HG02981 (cell line): ENCODE results near the gene MADD.
A peak's percentile ranks its signal among the peaks of the same experiment; 100 is the strongest.

ENCODE experiments used
- ATAC-seq: cut with Tn5 transposase; IDR thresholded peaks from one replicate; pipeline ENCODE4 v1.9.1; 2021; ENCODE audit warnings: mild to moderate bottlenecking, moderate library complexity; ENCODE audit not compliant: unreplicated experiment

The MADD gene

DNA sequence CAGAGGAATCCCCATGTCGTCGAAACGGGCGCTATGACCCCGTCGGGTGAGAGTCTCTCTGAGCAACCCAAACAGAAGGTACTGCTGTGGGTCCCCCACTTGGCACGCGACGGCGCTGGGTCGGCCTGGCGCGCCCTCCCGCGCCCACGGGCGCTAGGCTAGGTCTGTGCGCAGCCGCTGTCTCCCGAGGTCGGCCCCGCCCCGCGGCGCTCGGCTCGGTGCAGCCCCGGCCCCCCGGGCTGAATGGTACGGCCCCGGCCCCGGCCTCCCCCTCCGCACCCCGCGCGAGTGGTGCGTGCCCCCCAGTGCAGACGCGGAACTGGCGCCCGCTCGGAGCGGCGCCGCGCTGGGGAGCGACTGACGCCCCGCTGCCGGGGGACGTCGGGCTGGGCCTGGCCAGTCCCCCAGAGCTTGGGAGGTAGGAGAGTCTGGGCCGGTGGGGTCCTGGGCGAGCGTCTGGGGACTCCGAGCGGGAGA, at the start of gene MADD:
MADD (plus strand) TSS at position 305 of the 477 bp plus-strand sequence.
- peak; percentile 66 for ATAC-seq

DNA sequence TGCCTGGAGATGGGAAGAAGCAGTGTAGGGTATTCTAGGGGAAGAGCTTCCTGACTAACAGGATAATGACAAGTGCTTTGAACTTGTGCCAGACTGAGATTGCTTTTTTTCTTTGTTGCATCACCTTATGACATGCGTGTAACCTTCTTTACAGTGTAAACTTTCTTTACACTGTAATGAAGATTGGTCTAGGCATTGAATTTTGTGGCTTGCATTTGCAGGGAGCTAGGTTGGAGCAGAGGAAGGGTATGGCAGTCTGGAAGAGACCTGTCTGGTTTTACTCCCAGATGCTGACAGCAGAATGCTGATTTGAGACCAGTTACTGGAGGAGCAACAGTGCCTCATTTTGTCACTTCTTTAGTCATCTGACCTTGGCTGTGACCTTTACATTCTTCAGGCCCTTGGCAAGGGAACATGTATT, 49.5 kb upstream of the MADD start:
- ATAC-seq, result no peak

DNA sequence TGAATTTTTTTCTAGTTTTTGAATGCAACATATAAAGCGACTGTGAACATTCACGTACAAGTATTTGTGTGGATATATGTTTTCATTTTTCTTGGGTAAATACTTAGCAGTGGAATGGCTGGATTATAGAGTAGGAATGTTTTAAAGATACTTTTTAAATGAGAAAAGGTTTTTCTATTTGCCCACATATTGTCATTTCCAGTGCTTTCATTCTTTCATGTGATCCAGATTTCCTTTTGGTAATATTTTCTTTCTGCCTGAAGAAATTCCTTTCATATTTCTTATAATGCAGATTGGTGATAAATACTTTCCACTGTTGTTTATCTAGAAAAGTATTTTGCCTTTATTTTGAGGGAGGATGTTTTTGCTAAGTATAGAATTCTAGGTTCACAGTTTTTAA, 47.2 kb upstream of the MADD start:
- no peak for ATAC-seq

DNA sequence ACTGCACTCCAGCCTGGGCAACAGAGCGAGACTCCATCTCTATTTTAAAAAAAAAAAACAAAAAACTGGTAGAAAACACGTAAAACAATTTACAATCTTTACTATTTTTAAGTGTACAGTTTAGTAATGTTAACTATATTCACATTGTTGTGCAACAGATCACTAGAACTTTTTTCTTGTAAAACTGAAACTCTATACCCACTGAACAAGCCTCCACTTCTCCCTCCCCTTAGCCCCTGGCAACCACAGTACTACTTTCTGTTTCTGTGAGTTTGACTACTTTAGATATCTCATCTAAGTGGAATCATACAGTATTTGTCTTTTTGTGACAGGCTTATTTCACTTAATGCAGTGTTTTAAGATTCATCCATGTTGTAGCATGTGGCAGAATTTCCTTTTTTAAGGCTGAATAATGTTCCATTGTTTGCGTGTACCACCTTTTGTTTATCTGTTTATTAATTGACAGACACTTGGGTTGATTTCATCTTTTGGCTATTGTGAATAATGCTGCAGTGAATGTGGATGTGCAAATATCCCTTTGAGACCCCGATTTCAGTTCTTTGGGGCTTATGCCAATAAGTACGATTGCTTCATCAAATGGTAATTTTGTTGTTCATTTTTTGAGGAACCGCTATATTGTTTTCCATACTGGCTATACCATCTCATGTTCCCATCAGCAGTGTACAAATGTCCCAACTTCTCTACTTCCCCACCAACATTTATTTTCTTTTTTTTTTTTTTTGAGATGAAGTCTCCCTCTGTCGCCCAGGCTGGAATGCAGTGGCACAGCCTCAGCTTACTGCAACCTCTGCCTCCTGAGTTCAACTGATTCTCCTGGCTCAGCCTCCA, 44.2 kb upstream of the MADD start:
- peak; percentile 93 for ATAC-seq

DNA sequence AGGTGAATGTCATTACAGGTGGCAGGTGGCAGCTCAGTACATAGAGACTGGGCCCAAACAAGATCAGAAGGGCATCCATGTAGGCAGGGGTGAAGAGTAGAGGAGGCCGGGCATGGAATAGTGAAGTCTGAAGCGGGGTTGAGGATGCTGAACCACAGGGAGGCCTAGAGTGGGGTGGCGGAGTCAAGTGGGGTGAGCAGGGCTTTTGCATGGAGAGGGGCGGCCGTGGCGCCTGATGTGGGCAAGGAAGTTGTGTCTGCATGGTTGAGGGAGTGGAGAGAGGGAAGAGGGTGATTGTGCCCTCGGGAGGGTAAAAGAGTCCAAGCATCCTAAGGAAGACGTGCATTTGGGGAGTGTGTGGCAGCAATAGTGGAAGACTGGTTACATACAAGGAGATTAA, 40.8 kb upstream of the MADD start:
- no peak for ATAC-seq

DNA sequence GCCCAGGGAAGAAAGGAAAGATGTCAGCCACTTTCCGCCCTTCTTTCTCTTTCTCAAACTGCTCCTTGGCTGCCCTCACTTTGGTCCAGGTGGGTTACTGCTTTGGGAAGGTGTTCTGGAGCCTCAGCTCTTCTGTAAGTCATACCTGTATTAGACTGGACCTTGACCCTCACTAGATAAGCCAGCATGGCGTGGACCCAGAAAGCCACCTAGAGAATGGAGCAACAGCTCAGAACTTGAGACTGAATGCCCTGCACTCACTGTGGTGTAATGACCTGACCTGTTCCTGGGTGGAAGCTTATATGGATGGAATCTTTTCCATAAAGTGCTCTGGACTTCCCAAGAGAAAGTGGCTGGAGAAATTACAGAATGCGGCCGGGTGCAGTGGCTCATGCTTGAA, 36.9 kb upstream of the MADD start:
- no peak for ATAC-seq

DNA sequence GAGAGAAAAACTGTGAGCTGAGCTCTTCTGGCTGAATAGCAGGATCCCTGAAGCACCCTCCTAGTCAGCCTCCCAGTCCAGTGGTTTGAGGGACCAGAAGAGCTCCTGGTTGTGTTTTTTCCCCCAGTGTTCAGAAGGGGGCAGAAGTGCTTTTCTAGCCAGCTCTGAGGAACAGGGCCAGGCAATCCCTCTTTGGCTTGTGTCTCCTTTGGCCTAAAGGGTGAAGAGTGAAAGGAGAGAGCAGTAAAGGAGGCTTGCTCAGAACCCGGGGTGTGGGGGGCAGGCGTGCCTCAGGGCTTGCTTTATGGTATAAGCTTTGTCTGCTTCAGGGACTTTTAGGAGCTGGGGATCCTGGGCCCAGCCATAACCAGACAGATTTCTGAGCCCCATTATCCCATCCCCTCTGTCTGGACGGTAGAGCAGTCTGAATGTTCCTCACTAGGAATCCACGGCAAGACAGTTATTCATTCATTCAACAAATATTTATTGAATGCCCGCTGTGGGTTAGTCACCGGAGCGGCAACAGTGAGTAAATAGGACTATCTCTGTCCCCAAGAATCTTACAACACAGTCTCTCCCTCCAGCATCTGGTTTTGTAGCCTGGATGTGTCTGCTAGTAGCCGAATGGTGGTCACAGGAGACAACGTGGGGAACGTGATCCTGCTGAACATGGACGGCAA, 35.8 kb upstream of the MADD start:
- no peak for ATAC-seq

DNA sequence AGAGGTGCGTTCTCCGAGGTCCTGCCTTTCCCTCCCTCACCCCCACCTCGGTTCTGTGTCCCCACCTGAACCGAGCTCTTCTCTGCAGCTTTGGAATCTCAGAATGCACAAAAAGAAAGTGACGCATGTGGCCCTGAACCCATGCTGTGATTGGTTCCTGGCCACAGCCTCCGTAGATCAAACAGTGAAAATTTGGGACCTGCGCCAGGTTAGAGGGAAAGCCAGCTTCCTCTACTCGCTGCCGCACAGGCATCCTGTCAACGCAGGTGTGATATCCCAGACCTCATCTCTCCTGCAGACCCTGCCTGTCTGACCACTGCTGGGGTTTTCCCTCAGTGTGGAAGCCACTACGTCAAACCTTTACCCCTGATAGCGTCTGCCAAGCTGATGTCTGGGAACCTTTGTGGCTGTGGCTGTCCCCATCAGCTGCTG, 35.2 kb upstream of the MADD start:
- no peak for ATAC-seq

DNA sequence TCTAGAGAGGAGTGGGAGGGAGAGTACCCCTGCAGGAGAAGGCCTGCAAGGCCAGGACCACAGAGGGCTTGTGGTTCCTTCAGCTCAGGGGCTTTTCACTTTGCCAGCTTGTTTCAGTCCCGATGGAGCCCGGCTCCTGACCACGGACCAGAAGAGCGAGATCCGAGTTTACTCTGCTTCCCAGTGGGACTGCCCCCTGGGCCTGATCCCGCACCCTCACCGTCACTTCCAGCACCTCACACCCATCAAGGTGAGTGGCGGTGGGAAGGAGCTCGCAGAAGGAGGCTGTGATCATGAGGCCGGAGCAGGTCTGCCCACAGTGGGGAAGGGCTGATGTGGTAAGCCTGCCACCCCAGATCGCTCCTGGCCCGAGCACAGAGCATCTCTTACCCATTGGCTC, 34.8 kb upstream of the MADD start:
- ATAC-seq, result no peak

DNA sequence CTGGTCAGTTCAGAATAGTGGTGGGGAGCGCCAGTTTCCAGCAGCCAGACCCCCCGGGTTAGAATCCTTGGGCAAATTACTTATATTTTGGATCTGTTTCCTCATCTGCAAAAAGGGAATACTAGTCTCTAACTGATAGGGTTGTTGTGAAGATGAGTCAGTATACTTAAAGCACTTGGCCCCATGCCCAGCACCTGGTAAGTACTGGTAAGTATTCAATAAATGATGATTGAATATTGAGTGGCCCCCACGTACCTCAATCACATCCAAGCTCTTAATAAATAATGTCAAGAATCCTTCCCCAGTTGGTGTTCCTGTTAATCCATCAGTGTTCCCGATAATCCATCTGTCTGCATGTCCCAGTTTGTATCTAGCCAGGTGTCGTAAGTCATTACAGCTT, 33.5 kb upstream of the MADD start:
- ATAC-seq, result no peak

DNA sequence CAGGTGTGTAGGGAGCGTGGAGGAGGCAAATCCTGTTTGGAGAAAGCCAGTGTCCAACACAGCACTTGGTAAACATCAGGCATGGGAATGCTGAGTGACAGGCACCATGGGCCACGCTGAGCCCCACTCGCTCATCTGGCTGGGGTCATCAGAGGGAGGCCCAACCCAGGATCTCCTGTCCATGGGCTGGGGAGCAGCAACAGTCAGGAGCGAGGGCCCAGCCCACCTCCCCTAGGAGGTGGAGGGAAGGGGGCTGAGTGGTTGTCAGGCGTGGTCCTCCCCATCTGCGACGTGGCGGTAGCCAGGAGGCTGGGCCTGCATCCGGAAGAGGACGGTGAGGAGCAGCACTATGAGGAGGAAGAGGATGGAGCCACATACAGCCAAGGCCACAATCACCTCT, 30.1 kb upstream of the MADD start:
- no peak for ATAC-seq

DNA sequence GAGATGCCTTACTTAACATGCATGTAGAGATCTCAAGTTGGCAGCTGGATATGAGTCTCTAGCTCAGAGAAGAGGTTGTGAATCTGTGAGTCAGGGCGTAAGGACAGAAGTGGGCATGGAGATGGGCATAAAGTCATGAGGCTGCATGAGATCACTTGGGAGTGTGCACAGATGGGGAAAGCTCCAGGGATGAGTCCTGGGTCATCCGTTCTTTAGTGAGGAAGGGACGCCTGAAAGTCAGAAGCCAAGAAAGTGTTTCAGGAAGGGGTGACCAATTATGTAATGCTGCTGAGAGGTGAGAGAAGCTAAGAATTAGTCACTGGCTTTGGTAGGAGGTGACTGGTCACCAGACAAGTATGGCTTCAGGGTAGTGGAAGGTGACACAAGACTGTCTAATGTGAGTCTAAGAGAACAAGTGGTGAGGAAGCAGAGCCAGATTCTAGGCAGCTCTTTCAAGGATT, 28.1 kb upstream of the MADD start:
- no peak for ATAC-seq

DNA sequence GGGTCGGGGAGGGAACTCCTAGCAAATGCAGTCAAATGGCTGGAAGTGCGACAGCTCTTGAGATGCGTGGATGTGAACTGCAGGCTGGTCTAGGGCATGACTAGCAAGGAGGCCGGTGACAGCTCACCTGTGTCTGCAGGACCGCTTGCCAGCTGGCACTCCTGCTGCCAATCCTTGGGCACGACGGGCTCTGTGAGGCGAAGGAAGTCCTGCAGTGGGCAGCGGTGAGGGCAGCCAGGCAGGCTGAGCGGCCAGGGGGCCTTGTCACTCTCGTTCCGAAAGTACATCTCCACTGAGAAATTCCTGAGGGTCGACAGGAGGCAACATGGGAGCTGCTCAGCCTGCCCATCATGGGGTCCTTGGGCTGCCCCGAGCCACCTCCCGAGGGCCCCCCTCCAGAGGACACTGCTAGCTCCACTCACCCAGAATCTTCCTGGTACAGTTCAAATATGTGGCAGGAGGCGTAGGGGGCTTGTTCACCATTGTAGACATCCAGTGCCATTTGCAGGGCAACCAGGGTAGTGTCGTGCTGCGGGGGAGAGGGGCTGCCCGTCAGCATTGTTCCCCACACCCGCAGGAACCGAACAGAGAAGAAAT, 27.2 kb upstream of the MADD start:
- ATAC-seq, result no peak

DNA sequence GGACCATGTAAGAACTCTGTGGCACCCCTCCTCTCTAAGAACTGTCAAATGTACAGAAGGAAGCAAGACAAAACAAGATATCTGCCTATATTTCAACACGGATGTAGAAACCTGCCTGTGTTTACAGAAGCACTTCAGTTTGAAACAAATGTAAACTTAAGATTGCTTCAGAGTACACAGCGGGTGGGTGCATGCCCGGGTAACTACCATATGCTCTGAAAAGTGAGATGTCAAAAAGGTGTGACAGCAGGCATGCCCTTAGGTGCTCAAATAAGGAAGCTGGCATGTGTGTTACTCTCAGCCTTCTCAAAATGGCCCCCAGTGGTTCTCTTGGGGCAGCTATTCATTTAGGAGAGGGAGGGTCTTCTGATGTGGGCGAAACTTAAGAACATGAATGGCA, 26.5 kb upstream of the MADD start:
- ATAC-seq, result no peak

DNA sequence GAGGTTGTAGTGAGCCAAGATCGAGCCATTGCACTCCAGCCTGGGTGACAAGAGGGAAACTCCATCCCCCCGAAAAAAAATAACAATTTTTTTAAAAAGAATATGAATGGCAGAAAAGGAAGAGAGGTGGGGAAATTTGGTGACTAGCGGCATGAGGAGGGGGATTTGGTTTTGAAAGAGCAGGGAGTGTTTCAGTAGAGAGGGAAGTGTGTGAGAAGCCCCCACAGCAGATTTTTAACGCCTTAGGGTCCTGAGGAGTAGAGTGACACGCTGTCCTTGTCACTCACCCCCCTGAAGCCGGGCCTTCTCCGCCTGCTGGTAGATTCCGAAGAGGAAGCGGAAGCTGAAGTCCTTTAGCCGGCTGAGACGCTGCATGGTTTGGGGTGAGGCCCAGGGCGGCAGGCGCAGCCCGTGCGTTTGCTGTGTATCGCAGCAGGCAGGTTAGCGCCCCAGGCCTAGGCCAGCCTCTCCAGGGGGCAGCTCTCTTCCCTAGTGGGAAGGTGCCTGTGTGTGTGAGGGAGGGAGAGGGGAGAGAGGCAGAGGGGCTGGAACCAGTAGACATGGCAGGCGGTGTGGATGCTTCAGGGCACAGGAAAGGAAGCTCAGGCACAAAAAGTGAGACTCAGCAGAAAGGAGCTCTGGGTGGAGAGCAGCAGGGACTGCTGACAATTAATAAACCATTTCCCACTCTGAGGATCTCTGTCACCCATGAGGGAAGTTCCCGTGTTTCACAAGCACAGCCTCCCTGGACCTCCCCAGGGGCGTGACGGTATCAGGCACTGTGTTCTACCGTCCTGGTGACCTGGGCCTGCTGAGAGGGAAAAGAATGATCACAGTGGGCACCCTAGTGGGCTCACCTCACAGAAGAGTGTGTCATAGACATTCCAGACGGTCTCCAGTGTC, 25.2 kb upstream of the MADD start:
- ATAC-seq, result no peak

DNA sequence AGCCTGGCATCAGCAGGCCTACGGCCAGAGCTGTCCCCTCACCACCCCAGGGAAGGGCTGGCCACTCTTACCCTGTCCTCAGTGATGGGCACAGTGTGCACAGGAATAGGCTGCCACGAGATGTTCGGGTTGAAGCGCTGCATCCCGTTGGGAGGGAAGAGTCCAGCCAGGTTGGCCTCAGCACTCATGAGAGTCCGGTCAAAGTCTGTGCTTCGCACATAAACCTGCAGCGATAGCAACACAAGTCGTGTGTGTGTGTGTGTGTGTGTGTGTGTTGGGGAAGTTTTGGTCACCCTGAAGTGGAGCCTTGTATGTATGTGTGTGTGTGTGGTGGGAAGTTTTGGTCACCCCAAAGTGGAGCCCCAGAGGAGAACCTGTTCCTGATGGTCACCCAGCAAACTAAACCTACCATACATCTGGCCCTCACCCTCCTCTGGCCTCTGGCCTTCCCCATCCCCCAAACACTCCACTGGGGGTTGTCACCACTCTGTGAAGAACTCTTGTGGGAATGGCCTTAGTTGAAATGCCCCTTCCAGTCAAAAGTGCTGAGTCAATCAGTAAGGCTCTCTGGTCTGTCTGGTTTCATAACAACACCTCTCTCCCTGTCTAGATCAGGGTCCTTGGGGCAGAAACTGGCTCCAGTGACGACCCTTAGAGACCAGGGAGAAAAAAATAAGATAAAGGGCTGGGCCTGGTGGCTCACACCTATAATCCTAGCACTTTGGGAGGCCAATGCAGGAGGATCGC, 24.1 kb upstream of the MADD start:
- ATAC-seq, result no peak

DNA sequence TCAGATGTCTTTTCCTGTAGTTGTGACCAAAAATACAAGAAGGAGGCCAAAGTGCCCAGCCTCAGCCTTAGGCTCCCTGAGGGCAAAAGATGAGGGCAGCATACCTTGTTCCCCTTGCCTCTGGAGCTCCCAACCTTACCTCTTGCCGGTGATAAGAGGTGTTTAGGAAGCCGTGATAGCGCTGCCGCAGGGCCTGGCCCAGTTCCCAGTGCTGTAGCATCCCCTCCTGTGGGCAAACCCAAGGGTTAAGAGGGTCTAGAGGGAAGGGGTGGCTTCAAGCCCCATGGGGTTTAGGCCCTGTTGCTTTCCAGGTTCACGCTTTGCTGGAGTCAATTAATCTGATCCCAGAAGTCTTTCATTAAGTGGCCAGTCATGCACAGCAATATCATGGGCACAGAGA, 22.4 kb upstream of the MADD start:
- ATAC-seq, result no peak

DNA sequence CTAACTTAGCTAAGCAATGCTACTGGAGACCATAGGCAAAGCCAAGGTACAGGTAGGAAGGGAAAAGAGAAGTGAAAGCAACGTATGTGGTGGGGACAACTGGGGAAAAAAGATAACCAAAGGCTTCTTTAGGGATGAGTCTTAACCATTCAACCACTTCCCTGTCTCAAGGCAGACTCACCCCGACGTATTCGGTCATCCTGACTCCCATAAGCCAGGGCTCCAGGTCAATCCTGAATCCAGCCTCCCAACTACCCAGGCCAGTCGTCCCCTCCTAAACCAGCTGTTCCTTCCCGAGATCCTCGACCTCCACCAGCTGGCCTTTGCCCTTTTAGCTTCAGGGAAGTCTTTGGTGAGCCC, 21.6 kb upstream of the MADD start:
- peak; percentile 23 for ATAC-seq

DNA sequence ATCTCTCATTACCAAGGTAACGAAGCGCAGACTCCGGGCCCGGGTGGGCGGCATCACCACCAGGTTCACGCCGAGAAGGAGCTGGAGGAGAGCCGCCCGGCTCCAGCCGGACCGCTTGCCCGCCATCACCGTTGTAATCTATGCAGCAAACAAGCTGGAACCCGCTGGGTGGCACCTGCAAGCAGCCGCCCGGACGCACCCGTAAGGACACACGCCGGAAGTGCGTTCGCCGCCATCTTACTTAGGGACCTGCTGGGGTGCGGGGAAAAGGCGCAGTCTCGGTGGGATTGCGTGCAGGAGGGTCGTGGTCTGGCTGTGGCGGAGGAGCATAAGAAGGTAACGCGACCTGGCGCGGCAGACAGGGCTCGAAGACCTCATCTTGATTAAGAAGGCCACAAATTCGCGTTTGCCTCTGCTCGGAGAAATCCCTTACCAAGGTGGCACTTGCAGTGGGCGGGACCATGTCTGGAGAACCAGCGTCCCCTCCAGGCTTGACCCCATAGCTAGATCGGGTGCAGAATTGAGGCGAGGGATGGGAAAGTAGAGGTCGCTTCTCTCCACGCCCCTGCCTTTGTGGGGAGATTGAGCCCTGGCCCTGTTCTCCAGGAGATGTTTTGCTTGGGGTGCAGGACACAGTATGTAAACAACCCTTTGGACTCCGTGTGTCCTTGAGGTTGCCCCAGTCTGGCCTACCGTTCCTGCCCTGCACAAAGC, 21.1 kb upstream of the MADD start, which contains the start of gene ACP2:
ACP2 (minus strand) TSS at position 151 of the 714 bp plus-strand sequence; CDS start at position 126, 25 bp downstream.
- ATAC-seq, result peak; percentile 89
